GM19025 (cell line): ENCODE results near the gene SERPINB4.
"Not testable (repeated sequence)": the region's sequence is repeated elsewhere in the genome, so short reads cannot be mapped to it uniquely, and the experiment has no call there.

Experiments
- ATAC-seq: cut with Tn5 transposase; IDR thresholded peaks from one replicate; pipeline ENCODE4 v1.9.1; 2021; ENCODE audit warnings: mild to moderate bottlenecking, low read depth, moderate library complexity; ENCODE audit not compliant: unreplicated experiment

Gene SERPINB4

GRCh38 chr18:63644142-63644541, at the start of gene SERPINB4:
Gene SERPINB4 (minus strand): TSS chr18:63644256. CDS start chr18:63643577, 679 bp downstream.
- not testable (repeated sequence) for ATAC-seq

GRCh38 chr18:63689064-63689463, 45.0 kb upstream of the SERPINB4 start:
- no peak for ATAC-seq

GRCh38 chr18:63686871-63687270, 42.8 kb upstream of the SERPINB4 start:
- ATAC-seq, result no peak

GRCh38 chr18:63684718-63685117, 40.7 kb upstream of the SERPINB4 start:
- no peak for ATAC-seq

- ATAC-seq, result no peak
Observed at GRCh38 chr18:63683890-63684289, 39.8 kb upstream of the SERPINB4 start.

GRCh38 chr18:63683152-63683551, 39.1 kb upstream of the SERPINB4 start:
- no peak for ATAC-seq

GRCh38 chr18:63681449-63682340, 37.6 kb upstream of the SERPINB4 start:
- ATAC-seq, result no peak

GRCh38 chr18:63679820-63680606, 36.0 kb upstream of the SERPINB4 start:
- no peak for ATAC-seq

GRCh38 chr18:63677500-63678225, 33.6 kb upstream of the SERPINB4 start:
- ATAC-seq, result no peak

GRCh38 chr18:63676526-63677323, 32.7 kb upstream of the SERPINB4 start:
- no peak for ATAC-seq

- no peak for ATAC-seq
Observed at GRCh38 chr18:63664571-63664970, 20.5 kb upstream of the SERPINB4 start.

GRCh38 chr18:63661750-63662149, 17.7 kb upstream of the SERPINB4 start, which contains the start of gene SERPINB3:
Gene SERPINB3 (minus strand): TSS chr18:63661893. CDS start chr18:63661216, 677 bp downstream.
- not testable (repeated sequence) for ATAC-seq

GRCh38 chr18:63658920-63659319, 14.9 kb upstream of the SERPINB4 start:
- not testable (repeated sequence) for ATAC-seq

- ATAC-seq, result not testable (repeated sequence)
Observed at GRCh38 chr18:63650271-63650670, 6.2 kb upstream of the SERPINB4 start.

- ATAC-seq, result no peak
Observed at GRCh38 chr18:63648241-63648640, 4.2 kb upstream of the SERPINB4 start.

GRCh38 chr18:63646936-63647335, 2.9 kb upstream of the SERPINB4 start:
- no peak for ATAC-seq

GRCh38 chr18:63644694-63645093, 638 bp upstream of the SERPINB4 start:
- not testable (repeated sequence) for ATAC-seq

- ATAC-seq, result not testable (repeated sequence)
Observed at GRCh38 chr18:63642668-63643356, 1.2 kb downstream of the SERPINB4 start.

- not testable (repeated sequence) for ATAC-seq
Observed at GRCh38 chr18:63641157-63641680, 2.8 kb downstream of the SERPINB4 start.
